ENCODE data around the gene ZCWPW1. TPM values are rescaled to one million over a fixed set of nuclear protein-coding genes. Genes with fewer than 3 reads are reported as not detected.
"Not testable (repeated sequence)": the region's sequence is repeated elsewhere in the genome, so short reads cannot be mapped to it uniquely, and the experiment has no call there.

ZCWPW1 gene
- total and polyA plus RNA-seq, 10 of the 15 experiments (the other 5 are each of a cell fraction or from before 2014, with no cell fraction given) = 1.3 to 4.4 (median 3.7) TPM

DNA sequence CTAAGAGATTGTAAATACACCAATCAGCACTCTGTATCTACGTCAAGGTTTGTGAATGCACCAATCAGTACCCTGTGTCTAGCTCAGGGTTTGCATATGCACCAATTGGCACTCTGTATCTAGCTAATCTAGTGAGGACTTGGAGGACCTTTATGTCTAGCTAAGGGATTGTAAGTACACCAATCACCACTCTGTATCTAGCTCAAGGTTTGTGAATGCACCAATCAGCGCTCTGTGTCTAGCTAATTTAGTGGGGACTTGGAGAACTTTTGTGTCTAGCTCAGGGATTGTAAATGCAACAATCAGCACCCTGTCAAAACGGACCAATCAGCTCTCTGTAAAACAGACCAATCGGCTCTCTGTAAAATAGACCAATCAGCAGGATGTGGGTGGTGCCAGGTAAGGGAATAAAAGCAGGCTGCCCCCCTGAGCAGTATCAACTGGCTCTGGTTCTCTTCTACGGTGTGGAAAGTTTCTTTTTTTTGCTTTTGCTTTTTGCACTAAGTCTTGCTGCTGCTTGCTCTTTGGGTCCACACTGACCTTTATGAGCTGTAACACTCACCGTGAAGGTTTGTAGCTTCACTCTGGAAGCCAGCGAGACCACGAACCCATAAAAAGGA lies 46.2 kb downstream of the ZCWPW1 start:
- peak; percentile 69 for FAIRE-seq
- POLR2A ChIA-PET = interaction anchor here (0.8 to 3.0 kb wide), 3 partner anchors 11 to 46 kb away, joined by 3 to 11 read pairs (median 3); partner anchors contain the start of gene ZCWPW1
- SMC1A ChIA-PET (ENCODE audit: uncharacterized antibody, unreplicated experiment) = interaction anchor here (1.0 to 4.0 kb wide), 6 partner anchors 9 to 47 kb away, joined by 3 to 13 read pairs (median 4); partner anchors contain the start of gene ZCWPW1
- H3K4me3 ChIP-seq; BruUV-seq (replicated peaks); H3K9me3 ChIP-seq (replicated peaks; ENCODE audit: control insufficient read depth, insufficient read depth, low read length); intact Hi-C loops (cut with micrococcal nuclease; ENCODE audit: unreplicated experiment); H3K79me2 ChIP-seq (ENCODE audit: control insufficient read depth, insufficient read depth, low read length); H3K4me2 ChIP-seq (ENCODE audit: control insufficient read depth, insufficient read depth); H3K9ac ChIP-seq (ENCODE audit: control insufficient read depth, insufficient read depth, low read length); H3K36me3 ChIP-seq (ENCODE audit: control insufficient read depth in 2 of 2, insufficient read depth in 2 of 2, low read length in 1 of 2); H2AFZ ChIP-seq (ENCODE audit: control insufficient read depth, low read depth, low read length); H3K4me1 ChIP-seq (ENCODE audit: control insufficient read depth, insufficient read depth, low read length); H3K27me3 ChIP-seq (replicated peaks in 1 of 2; ENCODE audit: control insufficient read depth in 2 of 2, insufficient read depth in 2 of 2, low read length in 1 of 2); DNase-seq (ENCODE audit: low read depth, low spot score); in situ Hi-C loops (cut with MboI); ATAC-seq; H3K27ac ChIP-seq (ENCODE audit: control insufficient read depth, insufficient read depth); H4K20me1 ChIP-seq (ENCODE audit: control insufficient read depth, insufficient read depth): not testable (repeated sequence)
- RAD21 ChIA-PET (ENCODE audit: unreplicated experiment) = interaction anchor here (1.3 to 1.8 kb wide), 3 partner anchors 8 to 25 kb away, joined by 3 to 7 read pairs (median 4); no protein-coding TSS in a partner anchor
- 76% methylated on average over 8 of the region's 8 CpGs for WGBS (ENCODE audit: insufficient coverage, insufficient replicate concordance, low lambda C conversion rate, missing lambda C conversion rate)
- CTCF ChIA-PET = interaction anchor here (1.4 to 2.8 kb wide), 3 partner anchors 8 to 25 kb away, joined by 5 to 12 read pairs (median 7); no protein-coding TSS in a partner anchor
- TF ChIP-seq NFYB (IDR thresholded peaks at IDR 0.05; ENCODE audit: insufficient read depth, low read depth, low read length) = peak; percentile 82

DNA sequence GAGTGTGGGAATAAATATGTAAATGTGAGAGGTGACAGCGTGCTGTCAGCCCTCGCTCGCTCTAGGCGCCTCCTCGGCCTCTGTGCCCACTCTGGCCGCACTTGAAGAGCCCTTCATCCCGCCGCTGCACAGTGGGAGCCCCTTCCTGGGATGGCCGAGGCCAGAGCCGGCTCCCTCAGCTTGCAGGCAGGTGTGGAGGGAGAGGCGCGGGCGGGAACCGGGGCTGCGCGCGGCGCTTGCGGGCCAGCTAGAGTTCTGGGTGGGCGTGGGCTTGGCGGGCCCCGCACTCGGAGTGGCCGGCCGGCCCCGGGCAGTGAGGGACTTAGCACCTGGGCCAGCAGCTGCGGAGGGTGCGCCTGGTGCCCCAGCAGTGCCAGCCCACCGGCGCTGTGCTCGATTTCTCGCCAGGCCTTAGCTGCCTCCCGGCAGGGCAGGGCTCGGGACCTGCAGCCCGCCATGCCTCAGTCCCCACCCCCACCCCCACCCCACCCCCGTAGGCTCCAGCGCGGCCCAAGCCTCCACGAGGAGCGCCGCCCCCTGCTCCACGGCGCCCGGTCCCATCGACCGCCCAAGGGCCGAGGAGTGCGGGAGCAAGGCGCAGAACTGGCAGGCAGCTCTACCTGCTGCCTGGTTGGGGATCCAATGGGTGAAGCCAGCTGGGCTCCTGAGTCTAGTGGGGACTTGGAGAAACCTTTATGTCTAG lies 46.8 kb downstream of the ZCWPW1 start:
- BruUV-seq (replicated peaks); H4K20me1 ChIP-seq (ENCODE audit: control insufficient read depth, insufficient read depth); ATAC-seq; H3K36me3 ChIP-seq (ENCODE audit: control insufficient read depth in 2 of 2, insufficient read depth in 2 of 2, low read length in 1 of 2); H3K79me2 ChIP-seq (ENCODE audit: control insufficient read depth, insufficient read depth, low read length); H3K27ac ChIP-seq (ENCODE audit: control insufficient read depth, insufficient read depth); DNase-seq (ENCODE audit: low read depth, low spot score); H2AFZ ChIP-seq (ENCODE audit: control insufficient read depth, low read depth, low read length); H3K27me3 ChIP-seq (replicated peaks in 1 of 2; ENCODE audit: control insufficient read depth in 2 of 2, insufficient read depth in 2 of 2, low read length in 1 of 2); H3K4me3 ChIP-seq; in situ Hi-C loops (cut with MboI); FAIRE-seq; H3K9me3 ChIP-seq (replicated peaks; ENCODE audit: control insufficient read depth, insufficient read depth, low read length); H3K4me2 ChIP-seq (ENCODE audit: control insufficient read depth, insufficient read depth); H3K4me1 ChIP-seq (ENCODE audit: control insufficient read depth, insufficient read depth, low read length); H3K9ac ChIP-seq (ENCODE audit: control insufficient read depth, insufficient read depth, low read length); intact Hi-C loops (cut with micrococcal nuclease; ENCODE audit: unreplicated experiment): not testable (repeated sequence)
- SMC1A ChIA-PET (ENCODE audit: uncharacterized antibody, unreplicated experiment) = interaction anchor here (1.0 to 4.0 kb wide), 8 partner anchors 10 to 47 kb away, joined by 3 to 13 read pairs (median 4); partner anchors contain the start of gene ZCWPW1
- 94% methylated on average over 40 of the region's 49 CpGs for WGBS (ENCODE audit: insufficient coverage, insufficient replicate concordance, low lambda C conversion rate, missing lambda C conversion rate)
- POLR2A ChIA-PET = interaction anchor here (0.7 to 3.0 kb wide), 5 partner anchors 10 to 883 kb away, joined by 3 to 11 read pairs (median 3); partner anchors contain the start of gene ZCWPW1
- RAD21 ChIA-PET (ENCODE audit: unreplicated experiment) = interaction anchor here (1.6 to 1.8 kb wide), 2 partner anchors 15 to 26 kb away, joined by 4 to 7 read pairs; no protein-coding TSS in a partner anchor
- TF ChIP-seq, protein P1, sequence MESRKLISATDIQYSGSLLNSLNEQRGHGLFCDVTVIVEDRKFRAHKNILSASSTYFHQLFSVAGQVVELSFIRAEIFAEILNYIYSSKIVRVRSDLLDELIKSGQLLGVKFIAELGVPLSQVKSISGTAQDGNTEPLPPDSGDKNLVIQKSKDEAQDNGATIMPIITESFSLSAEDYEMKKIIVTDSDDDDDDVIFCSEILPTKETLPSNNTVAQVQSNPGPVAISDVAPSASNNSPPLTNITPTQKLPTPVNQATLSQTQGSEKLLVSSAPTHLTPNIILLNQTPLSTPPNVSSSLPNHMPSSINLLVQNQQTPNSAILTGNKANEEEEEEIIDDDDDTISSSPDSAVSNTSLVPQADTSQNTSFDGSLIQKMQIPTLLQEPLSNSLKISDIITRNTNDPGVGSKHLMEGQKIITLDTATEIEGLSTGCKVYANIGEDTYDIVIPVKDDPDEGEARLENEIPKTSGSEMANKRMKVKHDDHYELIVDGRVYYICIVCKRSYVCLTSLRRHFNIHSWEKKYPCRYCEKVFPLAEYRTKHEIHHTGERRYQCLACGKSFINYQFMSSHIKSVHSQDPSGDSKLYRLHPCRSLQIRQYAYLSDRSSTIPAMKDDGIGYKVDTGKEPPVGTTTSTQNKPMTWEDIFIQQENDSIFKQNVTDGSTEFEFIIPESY (IDR thresholded peaks at IDR 0.05) = 0 out of 2 replicates have a peak, but pooled peaks have one; percentile 15
- CTCF ChIA-PET = interaction anchor here (2.8 kb wide), 1 partner anchor 26 kb away, joined by 12 read pairs; no protein-coding TSS in a partner anchor
